Gastrocnemius medialis (tissue), 4 donors: ENCODE results near the gene RELL1.

Experiments used
- POLR2A ChIP-seq, 2 donors: fragments of 450-650 bp; IDR thresholded peaks; one replicate each; pipeline ENCODE4 v1.6.1; 2017; ENCODE audit warnings: antibody characterized with exemption in 2 of 2, mild to moderate bottlenecking in 2 of 2, moderate library complexity in 2 of 2
- TF ChIP-seq, protein P1 (sequence below), 5 experiments: fragments of 450-650 bp in 3 of 5; fragments of 200-600 bp in 2 of 5; sonication (generic) in 2 of 5; IDR thresholded peaks in 4 of 5; conservative IDR thresholded peaks in 1 of 5; 1 replicate in 4 of 5; 2 replicates in 1 of 5; pipeline ENCODE4 v1.5.1; 2016 to 2019; ENCODE audit warnings: antibody characterized with exemption in 5 of 5, mild to moderate bottlenecking in 3 of 5, moderate library complexity in 3 of 5

DNA sequence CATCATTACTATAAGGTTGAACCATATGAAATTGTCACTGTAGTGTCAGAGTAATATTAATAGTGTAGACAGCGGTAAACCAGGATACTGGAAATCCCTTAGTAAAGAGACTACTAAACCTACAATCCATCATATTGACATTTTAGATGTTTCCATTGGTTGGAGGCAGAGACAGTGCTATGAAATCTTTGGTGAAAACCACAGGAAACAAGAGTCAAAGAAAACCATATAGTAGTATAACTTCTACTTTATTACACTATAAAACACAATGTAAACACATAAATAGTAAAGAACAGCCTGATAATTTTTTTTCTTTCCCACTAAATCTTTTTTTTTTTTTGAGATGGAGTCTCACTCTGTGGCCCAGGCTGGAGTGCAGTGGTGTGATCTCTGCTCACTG, 15.9 kb downstream of the RELL1 start:
- TF ChIP-seq, protein P1, sequence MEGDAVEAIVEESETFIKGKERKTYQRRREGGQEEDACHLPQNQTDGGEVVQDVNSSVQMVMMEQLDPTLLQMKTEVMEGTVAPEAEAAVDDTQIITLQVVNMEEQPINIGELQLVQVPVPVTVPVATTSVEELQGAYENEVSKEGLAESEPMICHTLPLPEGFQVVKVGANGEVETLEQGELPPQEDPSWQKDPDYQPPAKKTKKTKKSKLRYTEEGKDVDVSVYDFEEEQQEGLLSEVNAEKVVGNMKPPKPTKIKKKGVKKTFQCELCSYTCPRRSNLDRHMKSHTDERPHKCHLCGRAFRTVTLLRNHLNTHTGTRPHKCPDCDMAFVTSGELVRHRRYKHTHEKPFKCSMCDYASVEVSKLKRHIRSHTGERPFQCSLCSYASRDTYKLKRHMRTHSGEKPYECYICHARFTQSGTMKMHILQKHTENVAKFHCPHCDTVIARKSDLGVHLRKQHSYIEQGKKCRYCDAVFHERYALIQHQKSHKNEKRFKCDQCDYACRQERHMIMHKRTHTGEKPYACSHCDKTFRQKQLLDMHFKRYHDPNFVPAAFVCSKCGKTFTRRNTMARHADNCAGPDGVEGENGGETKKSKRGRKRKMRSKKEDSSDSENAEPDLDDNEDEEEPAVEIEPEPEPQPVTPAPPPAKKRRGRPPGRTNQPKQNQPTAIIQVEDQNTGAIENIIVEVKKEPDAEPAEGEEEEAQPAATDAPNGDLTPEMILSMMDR (IDR thresholded peaks at IDR 0.05 in 4 of 5, conservative IDR thresholded peaks at IDR 0.05 in 1 of 5) = no peak
- TF ChIP-seq POLR2A (IDR thresholded peaks at IDR 0.05) = no peak
